ENCODE results near the gene RSRC2. TPM values are rescaled to one million over a fixed set of nuclear protein-coding genes. Genes with fewer than 3 reads are reported as not detected.
"Not testable (repeated sequence)": the region's sequence is repeated elsewhere in the genome, so short reads cannot be mapped to it uniquely, and the experiment has no call there.

RSRC2 gene, protein sequence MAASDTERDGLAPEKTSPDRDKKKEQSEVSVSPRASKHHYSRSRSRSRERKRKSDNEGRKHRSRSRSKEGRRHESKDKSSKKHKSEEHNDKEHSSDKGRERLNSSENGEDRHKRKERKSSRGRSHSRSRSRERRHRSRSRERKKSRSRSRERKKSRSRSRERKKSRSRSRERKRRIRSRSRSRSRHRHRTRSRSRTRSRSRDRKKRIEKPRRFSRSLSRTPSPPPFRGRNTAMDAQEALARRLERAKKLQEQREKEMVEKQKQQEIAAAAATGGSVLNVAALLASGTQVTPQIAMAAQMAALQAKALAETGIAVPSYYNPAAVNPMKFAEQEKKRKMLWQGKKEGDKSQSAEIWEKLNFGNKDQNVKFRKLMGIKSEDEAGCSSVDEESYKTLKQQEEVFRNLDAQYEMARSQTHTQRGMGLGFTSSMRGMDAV
- 43.1 and 49.3 TPM in 2 replicates for total RNA-seq (2014; rRNA removed; shearing (Covaris generic))

DNA sequence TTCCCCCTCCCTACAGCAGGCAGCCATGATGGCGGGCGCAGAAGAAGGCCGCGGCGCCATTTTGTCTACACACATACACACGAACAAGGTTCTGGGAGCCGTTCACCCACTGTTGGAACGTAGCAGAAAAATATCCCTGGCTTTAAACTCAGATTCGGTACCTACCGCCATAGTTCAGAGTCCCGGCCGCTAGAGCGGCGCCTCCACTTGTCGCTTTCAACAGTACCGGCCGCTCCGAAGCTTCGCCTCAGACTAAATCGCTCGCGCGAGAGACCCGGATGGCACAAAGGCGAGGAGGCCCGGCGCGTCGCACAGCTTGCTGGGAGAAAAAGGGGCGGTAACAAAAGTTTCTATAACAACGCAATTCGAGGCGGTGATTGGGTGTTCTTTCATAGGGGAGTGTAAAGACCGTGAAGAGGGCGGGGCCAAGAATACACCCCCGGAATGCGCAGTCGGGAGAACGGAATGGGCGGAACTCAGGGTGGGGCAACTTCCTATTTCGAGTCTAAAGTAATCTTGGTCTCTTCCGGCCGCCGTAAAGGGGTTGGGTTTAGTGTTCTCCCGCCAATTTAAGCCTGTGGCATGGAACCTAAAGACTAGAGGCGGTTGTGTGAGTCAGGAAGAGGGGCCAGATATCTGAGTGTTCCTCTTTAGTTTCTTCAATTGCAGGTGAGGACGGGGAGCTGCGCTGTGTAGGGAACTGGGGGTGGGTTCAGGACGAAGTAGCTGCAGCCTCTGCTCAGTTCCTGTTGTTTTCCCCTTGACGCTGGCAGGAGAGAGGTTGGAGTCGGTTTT, at the start of gene RSRC2, which contains the start of gene KNTC1:
TSS of gene RSRC2 (minus strand) at position 254 of the 795 bp plus-strand sequence. CDS start at position 171, 83 bp downstream.
TSS of gene KNTC1 (plus strand) at position 567 of the 795 bp plus-strand sequence. CDS start 2,815 bp downstream, outside the sequence.
- DNase-seq (ENCODE audit: low read depth), result peak; percentile 99

DNA sequence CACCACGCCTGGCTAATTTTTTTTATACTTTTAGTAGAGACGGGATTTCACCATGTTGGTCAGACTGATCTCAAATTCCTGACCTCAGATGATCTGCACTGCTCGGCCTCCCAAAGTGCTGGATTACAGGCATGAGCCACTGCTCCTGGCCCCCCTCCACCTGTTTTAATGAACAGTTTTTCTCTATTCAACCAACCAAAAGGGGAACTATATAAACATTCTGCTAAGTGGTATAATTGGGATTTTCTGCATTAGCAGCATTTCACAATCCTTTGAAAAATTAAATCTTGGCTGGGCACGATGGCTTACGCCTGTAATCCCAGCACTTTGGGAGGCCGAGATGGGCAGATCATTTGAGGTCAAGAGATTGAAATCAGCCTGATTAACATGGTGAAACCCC, 45.1 kb upstream of the RSRC2 start:
- no peak for DNase-seq (ENCODE audit: low read depth)

DNA sequence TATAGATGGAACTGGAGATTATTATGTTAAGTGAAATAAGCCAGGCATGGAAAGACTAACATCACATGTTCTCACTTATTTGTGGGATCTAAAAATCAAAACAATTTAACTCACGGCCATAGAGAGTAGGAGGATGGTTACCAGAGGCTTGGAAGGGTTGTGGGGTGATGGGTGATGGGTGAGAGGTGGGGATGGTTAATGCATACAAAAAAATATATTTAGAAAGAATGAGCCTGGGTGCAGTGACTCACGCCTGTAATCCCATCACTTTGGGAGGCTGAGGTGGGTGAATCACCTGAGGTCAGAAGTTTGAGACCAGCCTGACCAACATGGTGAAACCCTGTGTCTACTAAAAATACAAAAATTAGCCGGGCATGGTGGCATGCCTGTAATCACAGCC, 43.3 kb upstream of the RSRC2 start:
- peak; percentile 14 for DNase-seq (ENCODE audit: low read depth)

- DNase-seq (ENCODE audit: low read depth), result no peak
Measured at GRCh38 chr12:122569288-122569687, 42.6 kb upstream of the RSRC2 start.

GRCh38 chr12:122566816-122567215, 40.1 kb upstream of the RSRC2 start:
- DNase-seq (ENCODE audit: low read depth), result not testable (repeated sequence)

- no peak for DNase-seq (ENCODE audit: low read depth)
Measured at GRCh38 chr12:122563361-122563760, 36.6 kb upstream of the RSRC2 start.

- DNase-seq (ENCODE audit: low read depth), result no peak
Measured at GRCh38 chr12:122560138-122560537, 33.4 kb upstream of the RSRC2 start.

GRCh38 chr12:122558745-122559641, 32.3 kb upstream of the RSRC2 start:
- no peak for DNase-seq (ENCODE audit: low read depth)

GRCh38 chr12:122547330-122547729, 20.6 kb upstream of the RSRC2 start:
- DNase-seq (ENCODE audit: low read depth), result no peak

DNA sequence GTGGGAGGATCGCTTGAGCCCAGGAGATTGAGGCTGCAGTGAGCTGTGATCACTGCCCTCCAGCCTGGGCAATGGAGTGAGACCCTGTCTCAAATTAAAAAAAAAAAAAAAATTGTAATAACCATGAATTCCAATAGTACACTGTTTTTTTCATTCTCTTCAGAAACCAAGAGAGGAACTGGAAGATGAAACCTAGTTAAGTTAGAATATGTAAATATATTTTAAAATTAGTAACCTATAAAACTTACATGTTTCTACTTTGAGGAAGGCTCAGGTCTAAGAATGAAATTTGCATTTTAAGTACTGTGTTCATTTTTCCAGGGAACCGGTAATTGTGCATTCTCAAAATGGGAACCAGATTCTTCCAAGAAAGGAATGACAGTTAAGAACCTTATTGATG, 19.1 kb upstream of the RSRC2 start:
- DNase-seq (ENCODE audit: low read depth), result no peak

- DNase-seq (ENCODE audit: low read depth), result no peak
Measured at GRCh38 chr12:122544537-122544936, 17.8 kb upstream of the RSRC2 start.

DNA sequence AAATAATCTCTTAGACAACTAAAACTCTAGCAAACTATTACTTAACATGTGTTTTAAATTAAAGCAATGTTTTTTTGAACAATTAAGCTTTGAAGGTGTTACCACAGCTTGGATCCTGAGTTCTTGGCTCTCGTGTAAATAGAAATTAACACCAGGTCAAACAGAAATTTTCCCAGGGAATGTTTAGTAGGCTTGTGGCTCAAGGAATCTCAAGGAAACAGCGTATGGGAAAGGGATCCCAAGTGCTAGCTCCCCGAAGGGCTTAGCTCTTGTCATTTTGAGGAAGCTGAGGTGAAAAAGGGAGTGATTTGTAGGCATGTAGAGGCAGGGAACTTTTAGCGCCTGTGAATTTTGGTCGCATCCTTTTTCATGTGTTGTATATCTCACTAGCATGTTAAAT, 11.8 kb upstream of the RSRC2 start:
- DNase-seq (ENCODE audit: low read depth), result no peak

DNA sequence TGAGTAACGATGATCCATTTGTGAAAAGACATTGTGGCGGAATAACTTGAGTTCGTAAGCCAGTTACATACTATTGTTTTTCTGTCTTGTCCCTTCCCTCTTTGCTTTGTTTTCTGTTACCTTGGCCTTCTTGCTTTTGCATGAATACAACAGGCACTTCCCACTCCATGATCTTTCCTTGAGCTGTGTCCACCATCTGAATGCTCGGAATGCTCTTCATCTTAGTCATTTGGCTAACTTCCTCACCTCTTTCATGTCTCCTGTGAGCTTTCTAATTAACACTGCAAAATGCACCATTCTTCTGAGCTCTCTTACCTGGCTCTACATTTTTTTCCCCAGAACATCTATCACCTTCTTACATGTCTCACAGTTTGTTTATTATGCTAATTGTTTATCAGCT, 10.3 kb upstream of the RSRC2 start:
- DNase-seq (ENCODE audit: low read depth), result no peak

- no peak for DNase-seq (ENCODE audit: low read depth)
Measured at GRCh38 chr12:122533856-122534255, 7.1 kb upstream of the RSRC2 start.

DNA sequence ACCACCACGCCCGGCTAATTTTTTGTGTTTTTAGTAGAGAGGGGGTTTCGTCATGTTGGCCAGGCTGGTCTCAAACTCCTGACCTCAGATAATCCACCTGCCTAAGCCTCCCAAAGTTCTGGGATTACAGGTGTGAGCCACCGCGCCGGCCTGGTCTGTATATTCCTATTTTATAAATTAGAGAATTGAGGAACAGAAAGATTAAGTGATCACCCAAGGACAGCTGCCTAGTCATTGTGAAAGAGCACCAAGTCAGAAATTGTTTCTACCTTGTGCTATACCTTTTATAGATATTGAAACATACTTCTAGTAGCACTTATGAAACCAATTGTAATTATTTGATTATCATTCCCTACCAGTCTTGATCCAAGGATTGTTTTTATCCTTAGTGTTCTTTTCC, 2.3 kb upstream of the RSRC2 start:
- no peak for DNase-seq (ENCODE audit: low read depth)

DNA sequence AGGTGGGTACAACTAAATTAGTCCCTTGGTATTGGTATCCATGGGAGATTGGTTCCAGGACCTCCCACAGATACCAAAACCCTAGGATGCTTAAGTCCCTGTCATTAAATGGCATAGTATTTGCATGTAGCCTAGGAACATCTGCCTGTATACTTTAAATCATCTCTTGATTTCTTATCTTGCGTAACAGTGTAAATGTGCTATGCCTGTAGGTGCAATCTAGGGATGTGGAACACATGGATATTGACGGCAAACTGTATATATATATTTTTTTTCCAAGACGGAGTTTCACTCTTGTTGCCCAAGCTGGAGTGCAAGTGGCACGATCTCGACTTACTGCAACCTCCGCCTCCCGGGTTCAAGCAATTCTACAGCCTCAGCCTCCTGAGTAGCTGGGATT, 1.8 kb upstream of the RSRC2 start:
- no peak for DNase-seq (ENCODE audit: low read depth)

- DNase-seq (ENCODE audit: low read depth), result peak; percentile 41
Measured at GRCh38 chr12:122527478-122527944, 775 bp upstream of the RSRC2 start.

- no peak for DNase-seq (ENCODE audit: low read depth)
Measured at GRCh38 chr12:122523846-122524718, 2.7 kb downstream of the RSRC2 start.

- DNase-seq (ENCODE audit: low read depth), result peak; percentile 30
Measured at GRCh38 chr12:122523280-122523679, 3.5 kb downstream of the RSRC2 start.

- no peak for DNase-seq (ENCODE audit: low read depth)
Measured at GRCh38 chr12:122520676-122521075, 6.1 kb downstream of the RSRC2 start.

DNA sequence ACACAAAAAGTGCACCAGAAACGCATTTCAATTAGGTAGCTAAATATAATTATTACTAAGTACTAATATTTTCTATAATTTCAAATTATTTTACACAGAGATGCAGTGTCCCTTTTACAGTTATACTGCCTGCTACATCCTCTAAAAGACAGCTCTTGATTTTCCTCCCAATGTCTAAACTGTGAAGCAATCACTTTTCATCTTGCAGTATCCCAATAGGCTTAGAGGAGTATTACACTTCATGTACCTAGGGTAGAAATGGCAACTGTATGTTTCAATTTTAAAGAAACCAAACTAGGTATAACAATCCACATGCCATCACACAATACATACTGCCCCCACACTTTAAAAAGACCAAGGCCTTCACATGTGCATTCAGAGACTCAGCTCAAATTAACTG, 7.3 kb downstream of the RSRC2 start:
- no peak for DNase-seq (ENCODE audit: low read depth)
